ENCODE data around the gene NGB. TPM values are rescaled to one million over a fixed set of nuclear protein-coding genes. Genes with fewer than 3 reads are reported as not detected.

Gene NGB
- total and polyA plus RNA-seq, 4 donors: not detected

GRCh38 chr14:77265561-77266335 lies 5.3 kb downstream of the NGB start:
- whole genome bisulfite sequencing, 2 donors: 72 to 81% methylated on average over 16 of the region's 16 CpGs
- no peak overlapping the region for H3K9ac ChIP-seq (ENCODE audit: insufficient read depth in 1 of 2, low read length in 2 of 2)
- ATAC-seq (ENCODE audit: insufficient read depth, low FRiP score) (no peak), DNase-seq (no peak)
- peaks cover 6 to 35% (median 15%) of the 10 kb centered on the region in 3 donors for H3K27me3 ChIP-seq (ENCODE audit: control insufficient read depth in 3 of 3, insufficient read depth in 3 of 3, low read length in 2 of 3)
- no peak overlapping the region for H3K4me3 ChIP-seq
- H3K36me3 ChIP-seq (ENCODE audit: control insufficient read depth in 4 of 4, insufficient read depth in 4 of 4, low read length in 4 of 4): no peaks in the 10 kb centered on the region
- H3K27ac ChIP-seq (ENCODE audit: low read depth in 1 of 2, low read length in 1 of 2): no peak overlapping the region
- peaks cover 0 to 13% (median 2%) of the 10 kb centered on the region in 4 donors for H3K9me3 ChIP-seq (ENCODE audit: control insufficient read depth in 4 of 4, insufficient read depth in 3 of 4, low read length in 3 of 4)
- TF ChIP-seq CTCF (IDR thresholded peaks at IDR 0.05; ENCODE audit: control extremely low read depth, extremely low read depth): no peak
- peaks cover 0 to 2% (median 0%) of the 10 kb centered on the region in 5 donors for H3K4me1 ChIP-seq (ENCODE audit: control insufficient read depth in 5 of 5, insufficient read depth in 5 of 5, low read length in 5 of 5)

- no peak for ATAC-seq (ENCODE audit: insufficient read depth, low FRiP score)
- DNase-seq: no peak
- 39 to 66% methylated on average over 2 of the region's 2 CpGs for WGBS, 2 donors
These were observed 5.9 kb downstream of the NGB start for GRCh38 chr14:77265187-77265515.

GRCh38 chr14:77264466-77265186 lies 6.4 kb downstream of the NGB start:
- 79 to 83% methylated on average over 16 of the region's 16 CpGs for whole genome bisulfite sequencing, 2 donors
- H3K9ac ChIP-seq (ENCODE audit: insufficient read depth in 1 of 2, low read length in 2 of 2): no peak overlapping the region
- ATAC-seq (ENCODE audit: insufficient read depth, low FRiP score): no peak

More at GRCh38 chr14:77265187-77265515, 5.9 kb downstream of the NGB start:
- Histone ChIP-seq H3K9me3 (ENCODE audit: control insufficient read depth in 4 of 4, insufficient read depth in 3 of 4, low read length in 3 of 4) (peaks cover 0 to 13% (median 2%) of the 10 kb centered on the region in 4 donors), H3K27me3 (ENCODE audit: control insufficient read depth in 3 of 3, insufficient read depth in 3 of 3, low read length in 2 of 3) (peaks cover under 1 to 30% (median 14%) of the 10 kb centered on the region in 3 donors), H3K4me1 (ENCODE audit: control insufficient read depth in 5 of 5, insufficient read depth in 5 of 5, low read length in 5 of 5) (no peaks in the 10 kb centered on the region), H3K9ac (ENCODE audit: insufficient read depth in 1 of 2, low read length in 2 of 2) (no peak overlapping the region), H3K27ac (ENCODE audit: low read depth in 1 of 2, low read length in 1 of 2) (no peak overlapping the region), H3K4me3 (no peak overlapping the region), H3K36me3 (ENCODE audit: control insufficient read depth in 4 of 4, insufficient read depth in 4 of 4, low read length in 4 of 4) (no peaks in the 10 kb centered on the region)
- no peak for TF ChIP-seq CTCF (IDR thresholded peaks at IDR 0.05; ENCODE audit: control extremely low read depth, extremely low read depth)

More at GRCh38 chr14:77264466-77265186, 6.4 kb downstream of the NGB start:
- TF ChIP-seq CTCF (IDR thresholded peaks at IDR 0.05; ENCODE audit: control extremely low read depth, extremely low read depth): no peak
- Histone ChIP-seq H3K27ac (ENCODE audit: low read depth in 1 of 2, low read length in 1 of 2) (no peak overlapping the region), H3K4me3 (no peak overlapping the region), H3K27me3 (ENCODE audit: control insufficient read depth in 3 of 3, insufficient read depth in 3 of 3, low read length in 2 of 3) (peaks cover 0 to 25% (median 10%) of the 10 kb centered on the region in 3 donors), H3K9me3 (ENCODE audit: control insufficient read depth in 4 of 4, insufficient read depth in 3 of 4, low read length in 3 of 4) (peaks cover 0 to 13% (median 2%) of the 10 kb centered on the region in 4 donors), H3K4me1 (ENCODE audit: control insufficient read depth in 5 of 5, insufficient read depth in 5 of 5, low read length in 5 of 5) (no peaks in the 10 kb centered on the region), H3K36me3 (ENCODE audit: control insufficient read depth in 4 of 4, insufficient read depth in 4 of 4, low read length in 4 of 4) (no peaks in the 10 kb centered on the region)
- no peak for DNase-seq
